Measurements from ENCODE around the gene VCAM1. TPM values are rescaled to one million over a fixed set of nuclear protein-coding genes. Genes with fewer than 3 reads are reported as not detected.
A peak's percentile ranks its signal among the peaks of the same experiment; 100 is the strongest.

The VCAM1 gene
- total RNA-seq = 9.7 TPM

GRCh38 chr1:100719490-100719889 is at the start of gene VCAM1:
TSS of gene VCAM1 (plus strand) at chr1:100719742. CDS start at chr1:100719861, 119 bp downstream.
- DNase-seq (ENCODE audit: low spot score) = no peak

GRCh38 chr1:100670083-100670482 is 49.5 kb upstream of the VCAM1 start:
- no peak for DNase-seq (ENCODE audit: low spot score)

- no peak for DNase-seq (ENCODE audit: low spot score)
These were observed 47.9 kb upstream of the VCAM1 start for GRCh38 chr1:100671601-100672000.

- no peak for DNase-seq (ENCODE audit: low spot score)
These were observed 35.8 kb upstream of the VCAM1 start for GRCh38 chr1:100683448-100684349.

GRCh38 chr1:100699744-100700143 is 19.8 kb upstream of the VCAM1 start:
- DNase-seq (ENCODE audit: low spot score) = no peak

GRCh38 chr1:100700586-100700985 is 19.0 kb upstream of the VCAM1 start:
- DNase-seq (ENCODE audit: low spot score) = no peak

- no peak for DNase-seq (ENCODE audit: low spot score)
These were observed 16.5 kb upstream of the VCAM1 start for GRCh38 chr1:100703052-100703451.

GRCh38 chr1:100703716-100704115 is 15.8 kb upstream of the VCAM1 start:
- no peak for DNase-seq (ENCODE audit: low spot score)

- DNase-seq (ENCODE audit: low spot score) = no peak
These were observed 15.1 kb upstream of the VCAM1 start for GRCh38 chr1:100704473-100704872.

- no peak for DNase-seq (ENCODE audit: low spot score)
These were observed 13.2 kb upstream of the VCAM1 start for GRCh38 chr1:100706296-100706695.

GRCh38 chr1:100706856-100707255 is 12.7 kb upstream of the VCAM1 start:
- DNase-seq (ENCODE audit: low spot score) = no peak

- DNase-seq (ENCODE audit: low spot score) = no peak
These were observed 11.0 kb upstream of the VCAM1 start for GRCh38 chr1:100708476-100709062.

- no peak for DNase-seq (ENCODE audit: low spot score)
These were observed 8.4 kb upstream of the VCAM1 start for GRCh38 chr1:100710906-100711682.

GRCh38 chr1:100713027-100713426 is 6.5 kb upstream of the VCAM1 start:
- peak; percentile 13 for DNase-seq (ENCODE audit: low spot score)

GRCh38 chr1:100713626-100714025 is 5.9 kb upstream of the VCAM1 start:
- DNase-seq (ENCODE audit: low spot score) = no peak

GRCh38 chr1:100714599-100714998 is 4.9 kb upstream of the VCAM1 start:
- no peak for DNase-seq (ENCODE audit: low spot score)

- no peak for DNase-seq (ENCODE audit: low spot score)
These were observed 2.3 kb upstream of the VCAM1 start for GRCh38 chr1:100717218-100717617.

GRCh38 chr1:100718581-100718980 is 961 bp upstream of the VCAM1 start:
- no peak for DNase-seq (ENCODE audit: low spot score)

- DNase-seq (ENCODE audit: low spot score) = no peak
These were observed 559 bp downstream of the VCAM1 start for GRCh38 chr1:100720101-100720500.

- no peak for DNase-seq (ENCODE audit: low spot score)
These were observed 1.2 kb downstream of the VCAM1 start for GRCh38 chr1:100720751-100721150.

GRCh38 chr1:100721526-100722207 is 2.1 kb downstream of the VCAM1 start:
- no peak for DNase-seq (ENCODE audit: low spot score)

- DNase-seq (ENCODE audit: low spot score) = no peak
These were observed 2.7 kb downstream of the VCAM1 start for GRCh38 chr1:100722221-100722620.
